ENCODE measurements around the gene USP32. TPM values are rescaled to one million over a fixed set of nuclear protein-coding genes. Genes with fewer than 3 reads are reported as not detected.

Gene USP32
- total RNA-seq, 6 experiments from 2014 or later: 24.8 to 44.2 (median 33.5) TPM

DNA sequence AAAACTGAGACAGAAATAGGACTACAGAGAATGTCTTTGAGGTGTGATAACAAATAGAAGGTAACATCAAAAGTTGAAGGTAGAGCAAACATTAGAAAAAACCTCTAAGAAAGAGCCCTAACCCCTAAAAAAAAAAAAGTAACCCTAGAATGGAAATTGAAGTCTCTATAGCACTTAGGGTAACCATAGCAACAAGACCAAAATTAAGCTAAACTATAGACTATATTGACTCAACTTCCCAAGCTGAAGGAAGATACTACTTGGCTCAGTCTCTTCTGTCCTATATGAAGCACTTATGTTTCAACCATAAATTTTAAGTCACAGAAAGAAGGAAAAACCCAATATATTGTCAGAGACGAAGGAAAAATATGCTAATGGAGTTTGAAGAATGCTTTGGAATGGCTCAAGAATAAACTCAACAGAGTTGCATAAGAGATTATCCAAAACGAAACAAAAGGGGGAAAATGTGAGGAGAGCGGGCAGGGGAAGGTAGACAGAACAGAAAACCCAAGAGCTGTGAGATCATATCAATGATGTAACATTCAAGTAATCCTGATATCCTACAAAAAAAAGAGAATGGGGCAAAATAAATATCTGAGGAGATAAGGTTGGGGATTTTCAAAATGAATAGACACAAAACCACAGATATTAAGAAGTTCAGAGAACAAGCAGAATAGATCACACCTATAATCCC lies 88.4 kb downstream of the USP32 start:
- intact Hi-C loops (cut with DNase I): no loop called here
- TF ChIP-seq, protein P1, sequence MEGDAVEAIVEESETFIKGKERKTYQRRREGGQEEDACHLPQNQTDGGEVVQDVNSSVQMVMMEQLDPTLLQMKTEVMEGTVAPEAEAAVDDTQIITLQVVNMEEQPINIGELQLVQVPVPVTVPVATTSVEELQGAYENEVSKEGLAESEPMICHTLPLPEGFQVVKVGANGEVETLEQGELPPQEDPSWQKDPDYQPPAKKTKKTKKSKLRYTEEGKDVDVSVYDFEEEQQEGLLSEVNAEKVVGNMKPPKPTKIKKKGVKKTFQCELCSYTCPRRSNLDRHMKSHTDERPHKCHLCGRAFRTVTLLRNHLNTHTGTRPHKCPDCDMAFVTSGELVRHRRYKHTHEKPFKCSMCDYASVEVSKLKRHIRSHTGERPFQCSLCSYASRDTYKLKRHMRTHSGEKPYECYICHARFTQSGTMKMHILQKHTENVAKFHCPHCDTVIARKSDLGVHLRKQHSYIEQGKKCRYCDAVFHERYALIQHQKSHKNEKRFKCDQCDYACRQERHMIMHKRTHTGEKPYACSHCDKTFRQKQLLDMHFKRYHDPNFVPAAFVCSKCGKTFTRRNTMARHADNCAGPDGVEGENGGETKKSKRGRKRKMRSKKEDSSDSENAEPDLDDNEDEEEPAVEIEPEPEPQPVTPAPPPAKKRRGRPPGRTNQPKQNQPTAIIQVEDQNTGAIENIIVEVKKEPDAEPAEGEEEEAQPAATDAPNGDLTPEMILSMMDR (IDR thresholded peaks at IDR 0.05): no peak
- no peak for TF ChIP-seq POLR2A (IDR thresholded peaks at IDR 0.05)
- Histone ChIP-seq H3K4me1 (peaks cover 0 to 18% (median 6%) of the 10 kb centered on the region in 4 donors), H3K9me3 (no peaks in the 10 kb centered on the region), H3K27ac (no peak overlapping the region), H3K4me3 (no peak overlapping the region), H3K36me3 (peaks cover 0 to 3% (median 0%) of the 10 kb centered on the region in 4 donors), H3K27me3 (no peaks in the 10 kb centered on the region)
- DNase-seq: no peak
- 37% methylated on average over 3 of the region's 3 CpGs for WGBS (ENCODE audit: insufficient coverage, low coverage, low lambda C conversion rate, missing lambda C conversion rate)
- no peak for ATAC-seq

DNA sequence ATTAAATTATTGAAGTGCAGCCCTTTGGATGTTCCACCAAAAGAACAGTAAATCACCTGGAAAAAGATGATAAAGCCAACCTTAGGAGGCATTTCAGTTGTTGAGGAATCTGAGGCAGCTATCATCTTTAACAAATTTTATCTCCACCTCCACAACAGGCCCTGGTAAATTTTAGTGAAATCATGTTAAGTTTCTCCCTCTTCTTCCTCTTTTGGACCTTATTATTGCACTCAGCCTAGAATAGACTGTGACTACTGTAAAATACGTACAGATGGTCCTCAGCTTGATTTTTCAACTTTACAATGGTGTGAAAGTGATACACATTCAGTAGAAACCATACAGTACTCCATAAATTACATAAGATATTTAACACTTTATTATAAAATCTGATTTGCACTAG lies 90.3 kb downstream of the USP32 start:
- 69% methylated on average over 1 of the region's 1 CpG for WGBS (ENCODE audit: insufficient coverage, low coverage, low lambda C conversion rate, missing lambda C conversion rate)
- no peaks in the 10 kb centered on the region for H3K27me3 ChIP-seq
- no peak for TF ChIP-seq POLR2A (IDR thresholded peaks at IDR 0.05)
- no peak overlapping the region for H3K4me3 ChIP-seq
- H3K4me1 ChIP-seq: peaks cover 0 to 18% (median 6%) of the 10 kb centered on the region in 4 donors
- DNase-seq: no peak
- intact Hi-C loops (cut with DNase I): no loop called here
- H3K9me3 ChIP-seq: no peaks in the 10 kb centered on the region
- no peak for ATAC-seq
- H3K27ac ChIP-seq: peak overlapping the region in 1 of 3 donors; percentile 55
- H3K36me3 ChIP-seq: peaks cover 0 to 3% (median 0%) of the 10 kb centered on the region in 4 donors

DNA sequence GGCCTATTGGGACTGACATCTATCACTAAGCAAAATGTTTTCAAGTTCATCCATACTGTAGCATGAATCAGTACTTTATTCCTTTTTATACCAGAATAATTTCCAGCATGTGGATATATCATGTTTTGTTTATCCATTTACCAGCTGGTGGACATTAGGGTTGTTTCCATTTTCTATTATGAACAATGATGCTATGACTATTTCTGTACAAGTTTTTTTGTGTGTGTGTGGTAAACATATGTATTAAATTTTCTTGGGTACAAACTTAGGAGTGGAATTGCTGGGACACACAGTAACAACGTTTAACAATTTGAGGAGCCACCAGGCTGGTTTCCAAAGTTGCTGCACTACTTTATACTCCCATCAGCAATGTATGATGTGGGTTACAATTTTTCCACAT lies 91.0 kb downstream of the USP32 start:
- no peak for TF ChIP-seq POLR2A (IDR thresholded peaks at IDR 0.05)
- TF ChIP-seq, protein P1 (IDR thresholded peaks at IDR 0.05): no peak
- peaks cover 0 to 18% (median 6%) of the 10 kb centered on the region in 4 donors for H3K4me1 ChIP-seq

DNA sequence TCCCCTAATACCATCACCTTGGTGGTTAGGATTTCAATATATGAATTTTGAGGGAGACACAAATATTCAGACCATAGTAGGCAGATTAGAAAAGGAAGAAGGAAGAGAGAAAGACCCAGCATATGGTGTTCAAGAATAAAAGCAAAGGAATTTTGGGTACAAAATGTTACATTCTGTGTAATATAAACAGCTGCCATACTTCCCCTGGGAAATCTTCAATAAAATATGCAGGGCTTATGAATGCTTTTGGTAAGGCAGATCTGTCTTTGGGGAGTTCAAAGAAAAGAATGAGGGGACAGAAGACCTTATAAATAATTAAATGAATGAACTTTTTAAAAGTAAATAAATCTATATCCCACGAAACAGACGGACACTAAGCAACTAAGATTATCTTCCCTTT lies 91.9 kb downstream of the USP32 start:
- no peaks in the 10 kb centered on the region for H3K27me3 ChIP-seq
- TF ChIP-seq POLR2A (IDR thresholded peaks at IDR 0.05): no peak
- TF ChIP-seq, protein P1 (IDR thresholded peaks at IDR 0.05): no peak
- peaks cover 0 to 18% (median 6%) of the 10 kb centered on the region in 4 donors for H3K4me1 ChIP-seq
- peaks cover 0 to 3% (median 0%) of the 10 kb centered on the region in 4 donors for H3K36me3 ChIP-seq
- WGBS (ENCODE audit: insufficient coverage, low coverage, low lambda C conversion rate, missing lambda C conversion rate): 85% methylated on average over 2 of the region's 2 CpGs
- intact Hi-C loops (cut with DNase I): no loop called here
- DNase-seq (no peak), ATAC-seq (no peak)
- no peaks in the 10 kb centered on the region for H3K9me3 ChIP-seq
- H3K4me3 ChIP-seq: no peak overlapping the region
- no peak overlapping the region for H3K27ac ChIP-seq

More for the DNA sequence above, 91.0 kb downstream of the USP32 start:
- no peak for DNase-seq
- H3K36me3 ChIP-seq: peaks cover 0 to 3% (median 0%) of the 10 kb centered on the region in 4 donors
- H3K9me3 ChIP-seq: no peaks in the 10 kb centered on the region
- WGBS (ENCODE audit: insufficient coverage, low coverage, low lambda C conversion rate, missing lambda C conversion rate): 65% methylated on average over 1 of the region's 1 CpG
- intact Hi-C loops (cut with DNase I): no loop called here
- no peak overlapping the region for H3K4me3 ChIP-seq
- no peak for ATAC-seq
- H3K27ac ChIP-seq: no peak overlapping the region
- no peaks in the 10 kb centered on the region for H3K27me3 ChIP-seq

DNA sequence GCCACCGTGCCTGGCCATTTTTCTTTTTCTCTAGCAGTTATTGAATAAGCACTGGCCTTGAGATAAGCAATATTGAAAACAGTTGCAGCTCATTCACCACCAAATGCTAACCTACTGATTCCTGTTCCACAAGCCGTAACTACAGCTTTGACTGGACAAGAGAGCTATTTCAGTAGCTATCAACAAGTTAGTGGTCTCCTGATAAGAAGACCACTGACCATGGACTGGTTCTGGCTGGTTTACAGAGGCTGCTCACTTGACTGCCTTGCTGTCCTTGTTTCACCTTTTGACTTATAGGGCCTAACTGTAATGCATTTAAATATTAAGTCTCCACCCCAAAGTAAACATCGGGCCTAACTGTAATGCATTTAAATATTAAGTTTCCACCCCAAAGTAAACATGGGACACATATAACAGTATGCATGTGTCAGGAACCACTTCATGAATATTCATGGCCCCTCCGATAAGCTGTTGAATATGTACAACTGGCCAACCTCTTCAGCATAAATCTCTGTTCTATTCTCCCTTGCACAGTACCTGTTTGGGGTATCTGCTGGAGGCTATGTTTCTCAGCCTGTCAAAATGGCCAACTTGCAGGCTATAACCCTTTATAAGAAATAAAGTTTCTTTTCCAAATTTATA lies 94.1 kb downstream of the USP32 start:
- no peak for DNase-seq
- WGBS (ENCODE audit: insufficient coverage, low coverage, low lambda C conversion rate, missing lambda C conversion rate): 100% methylated on average over 4 of the region's 4 CpGs

More for the DNA sequence above, 94.1 kb downstream of the USP32 start:
- no peak overlapping the region for H3K4me3 ChIP-seq
- ATAC-seq: no peak
- peaks cover 0 to 6% (median 2%) of the 10 kb centered on the region in 4 donors for H3K4me1 ChIP-seq
- H3K27me3 ChIP-seq: no peaks in the 10 kb centered on the region
- intact Hi-C loops (cut with DNase I): no loop called here
- TF ChIP-seq POLR2A (IDR thresholded peaks at IDR 0.05): no peak
- TF ChIP-seq, protein P1 (IDR thresholded peaks at IDR 0.05): no peak
- H3K27ac ChIP-seq: no peak overlapping the region
- peaks cover 0 to 8% (median 1%) of the 10 kb centered on the region in 4 donors for H3K36me3 ChIP-seq
- H3K9me3 ChIP-seq: no peaks in the 10 kb centered on the region

Measured in right lobe of liver (tissue), 6 donors.